Endodermal cell (in vitro differentiated cells): ENCODE results near the gene ANGPTL7. TPM values are rescaled to one million over a fixed set of nuclear protein-coding genes. Genes with fewer than 3 reads are reported as not detected.

Experiments
- DNase-seq: peaks from one replicate; pipeline ENCODE4 v3.0.0-alpha.2; 2017
- H3K27ac ChIP-seq: 2 replicates; pipeline ENCODE4 v1.5.1; 2013; ENCODE audit warnings: mild to moderate bottlenecking, low read depth, low read length, moderate library complexity
- H3K27me3 ChIP-seq: 2 replicates; pipeline ENCODE4 v1.6.1; 2013; ENCODE audit warnings: mild to moderate bottlenecking, low read length, moderate library complexity; ENCODE audit not compliant: insufficient read depth, control insufficient read depth, poor library complexity, severe bottlenecking
- H3K36me3 ChIP-seq: 2 replicates; pipeline ENCODE4 v1.7.0; 2013; ENCODE audit warnings: mild to moderate bottlenecking, low read length, moderate library complexity; ENCODE audit not compliant: control insufficient read depth, insufficient read depth
- H3K4me1 ChIP-seq: one replicate; pipeline ENCODE4 v1.7.0; 2013; ENCODE audit warnings: low read length; ENCODE audit not compliant: control insufficient read depth, insufficient read depth
- H3K4me3 ChIP-seq: 2 replicates; pipeline ENCODE4 v1.5.1; 2013; ENCODE audit warnings: mild to moderate bottlenecking, low read length, moderate library complexity
- H3K9ac ChIP-seq: 2 replicates; pipeline ENCODE4 v1.6.1; 2013; ENCODE audit warnings: mild to moderate bottlenecking, low read length, moderate library complexity; ENCODE audit not compliant: poor library complexity, severe bottlenecking; ENCODE audit errors: extremely low read depth
- H3K9me3 ChIP-seq: 2 replicates; pipeline ENCODE4 v1.6.1; 2013; ENCODE audit warnings: mild to moderate bottlenecking, low read length, moderate library complexity; ENCODE audit not compliant: control insufficient read depth
- H3K27ac Mint-ChIP-seq: 2 replicates; pipeline ENCODE4 v1.8.0; 2020; ENCODE audit warnings: mixed read lengths
- H3K27me3 Mint-ChIP-seq: 2 replicates; pipeline ENCODE4 v1.8.0; 2021; ENCODE audit warnings: mild to moderate bottlenecking, mixed read lengths; ENCODE audit not compliant: insufficient read depth
- H3K36me3 Mint-ChIP-seq: 2 replicates; pipeline ENCODE4 v1.8.0; 2020; ENCODE audit warnings: low read depth, mixed read lengths
- H3K4me1 Mint-ChIP-seq: 2 replicates; pipeline ENCODE4 v1.8.0; 2020; ENCODE audit warnings: mixed read lengths
- H3K4me3 Mint-ChIP-seq: 2 replicates; pipeline ENCODE4 v1.8.0; 2020; ENCODE audit warnings: mild to moderate bottlenecking, moderate library complexity, mixed read lengths
- H3K9me3 Mint-ChIP-seq: 2 replicates; pipeline ENCODE4 v1.8.0; 2020; ENCODE audit warnings: mild to moderate bottlenecking, mixed read lengths
- CTCF ChIP-seq: fragments of 200-600 bp; sonication (generic); conservative IDR thresholded peaks from 2 replicates; pipeline ENCODE4 v1.5.0; 2021; ENCODE audit warnings: antibody characterized with exemption, mild to moderate bottlenecking
- WGBS, 2 experiments: methylation state at CpG; one replicate each; pipeline versions ENCODE4 v1.1.5 to v1.1.7; 2013; ENCODE audit warnings: missing lambda C conversion rate in 2 of 2, mixed read lengths in 1 of 2; ENCODE audit not compliant: insufficient coverage in 1 of 2, insufficient read length in 1 of 2; 5-methylcytosine and 5-hydroxymethylcytosine counted together
- total RNA-seq, 2 donors: library from RNA; stranded (reverse); fragmentation: NEBNext Ultra II Directional in 1 of 2; extraction: Animal tissue kit (Norgen Biotek cat#: 25700) in 1 of 2; gene quantifications; 2 replicates in 1 of 2; 3 replicates in 1 of 2; pipeline ENCODE4 v1.2.1, GENCODE V29; 2021

Gene ANGPTL7
- total RNA-seq, 2 donors from 2014 or later, result not detected

GRCh38 chr1:11187000-11187399, 2.2 kb upstream of the ANGPTL7 start:
- H3K27ac ChIP-seq, result no peak overlapping the region
- H3K9me3 ChIP-seq, result peaks cover 9% of the 10 kb centered on the region
- no peak overlapping the region for H3K9ac ChIP-seq
- no peaks in the 10 kb centered on the region for H3K4me1 ChIP-seq
- H3K9me3 Mint-ChIP-seq, result no peaks in the 10 kb centered on the region
- no peaks in the 10 kb centered on the region for H3K27me3 ChIP-seq
- H3K27ac Mint-ChIP-seq, result no peak overlapping the region
- no peak overlapping the region for H3K4me3 Mint-ChIP-seq
- 96% methylated on average over 3 of the region's 3 CpGs; no CpG with 5 or more reads in 1 of the 2 experiments for WGBS, 2 experiments
- no peaks in the 10 kb centered on the region for H3K27me3 Mint-ChIP-seq
- peaks cover 37% of the 10 kb centered on the region for H3K36me3 Mint-ChIP-seq
- TF ChIP-seq CTCF, result no peak
- H3K4me3 ChIP-seq, result no peak overlapping the region
- peaks cover 72% of the 10 kb centered on the region for H3K36me3 ChIP-seq
- no peak for DNase-seq
- H3K4me1 Mint-ChIP-seq, result no peaks in the 10 kb centered on the region

GRCh38 chr1:11187494-11187893, 1.7 kb upstream of the ANGPTL7 start:
- H3K9me3 Mint-ChIP-seq, result no peaks in the 10 kb centered on the region
- H3K36me3 Mint-ChIP-seq, result peaks cover 35% of the 10 kb centered on the region
- Histone ChIP-seq H3K9ac (no peak overlapping the region), H3K36me3 (peaks cover 67% of the 10 kb centered on the region), H3K4me3 (no peak overlapping the region), H3K4me1 (no peaks in the 10 kb centered on the region), H3K9me3 (peaks cover 9% of the 10 kb centered on the region), H3K27ac (no peak overlapping the region), H3K27me3 (no peaks in the 10 kb centered on the region)
- no peaks in the 10 kb centered on the region for H3K27me3 Mint-ChIP-seq
- H3K4me3 Mint-ChIP-seq, result no peak overlapping the region
- no peak for TF ChIP-seq CTCF
- H3K27ac Mint-ChIP-seq, result no peak overlapping the region
- DNase-seq, result no peak
- 88 to 96% methylated on average over 1 to 2 of the region's 2 CpGs for WGBS, 2 experiments
- H3K4me1 Mint-ChIP-seq, result no peaks in the 10 kb centered on the region

- Mint-ChIP-seq H3K4me1 (no peaks in the 10 kb centered on the region), H3K27ac (no peak overlapping the region), H3K36me3 (peaks cover 34% of the 10 kb centered on the region), H3K4me3 (no peak overlapping the region), H3K27me3 (no peaks in the 10 kb centered on the region), H3K9me3 (no peaks in the 10 kb centered on the region)
- Histone ChIP-seq H3K27ac (no peak overlapping the region), H3K27me3 (no peaks in the 10 kb centered on the region), H3K9me3 (peaks cover 9% of the 10 kb centered on the region), H3K9ac (no peak overlapping the region), H3K4me3 (no peak overlapping the region), H3K4me1 (no peaks in the 10 kb centered on the region), H3K36me3 (peaks cover 66% of the 10 kb centered on the region)
- DNase-seq, result no peak
- WGBS, 2 experiments, result 94 to 96% methylated on average over 2 of the region's 2 CpGs
- TF ChIP-seq CTCF, result no peak
Measured at GRCh38 chr1:11187931-11188330, 1.2 kb upstream of the ANGPTL7 start.
